GM21723 (cell line): ENCODE measurements around the gene MRPL50.

Source experiments
- ATAC-seq: cut with Tn5 transposase; IDR thresholded peaks from one replicate; pipeline ENCODE4 v1.9.1; 2021; ENCODE audit warnings: mild to moderate bottlenecking, moderate library complexity; ENCODE audit not compliant: unreplicated experiment

Gene MRPL50

GRCh38 chr9:101398068-101398929, at the start of gene MRPL50, which contains the start of gene ZNF189:
MRPL50 (minus strand) TSS chr9:101398618; CDS start chr9:101398592, 26 bp downstream.
ZNF189 (plus strand) TSS chr9:101398851; CDS start chr9:101399157, 306 bp downstream.
- ATAC-seq: peak; percentile 98

- no peak for ATAC-seq
Observed at GRCh38 chr9:101446732-101447131, 48.3 kb upstream of the MRPL50 start.

GRCh38 chr9:101445353-101446029, 47.1 kb upstream of the MRPL50 start:
- no peak for ATAC-seq

GRCh38 chr9:101443364-101443771, 45.0 kb upstream of the MRPL50 start:
- no peak for ATAC-seq

GRCh38 chr9:101442736-101443135, 44.3 kb upstream of the MRPL50 start:
- no peak for ATAC-seq

GRCh38 chr9:101442318-101442717, 43.9 kb upstream of the MRPL50 start:
- ATAC-seq: no peak

GRCh38 chr9:101440714-101441230, 42.4 kb upstream of the MRPL50 start:
- ATAC-seq: no peak

- ATAC-seq: no peak
Observed at GRCh38 chr9:101438523-101438922, 40.1 kb upstream of the MRPL50 start.

GRCh38 chr9:101437806-101438232, 39.4 kb upstream of the MRPL50 start:
- no peak for ATAC-seq

GRCh38 chr9:101435601-101436079, 37.2 kb upstream of the MRPL50 start, which contains the start of gene ALDOB:
ALDOB (minus strand) TSS chr9:101435774; CDS start chr9:101430887, 4,887 bp downstream.
- no peak for ATAC-seq

- ATAC-seq: no peak
Observed at GRCh38 chr9:101434998-101435397, 36.6 kb upstream of the MRPL50 start.

- ATAC-seq: no peak
Observed at GRCh38 chr9:101433229-101433628, 34.8 kb upstream of the MRPL50 start.

GRCh38 chr9:101432740-101433139, 34.3 kb upstream of the MRPL50 start:
- no peak for ATAC-seq

- no peak for ATAC-seq
Observed at GRCh38 chr9:101432171-101432570, 33.8 kb upstream of the MRPL50 start.

- ATAC-seq: no peak
Observed at GRCh38 chr9:101429736-101430135, 31.3 kb upstream of the MRPL50 start.

- no peak for ATAC-seq
Observed at GRCh38 chr9:101428909-101429308, 30.5 kb upstream of the MRPL50 start.

- ATAC-seq: peak; percentile 70
Observed at GRCh38 chr9:101427957-101428655, 29.7 kb upstream of the MRPL50 start.

- no peak for ATAC-seq
Observed at GRCh38 chr9:101427358-101427757, 28.9 kb upstream of the MRPL50 start.

GRCh38 chr9:101421653-101422065, 23.2 kb upstream of the MRPL50 start:
- ATAC-seq: no peak

GRCh38 chr9:101419863-101420262, 21.4 kb upstream of the MRPL50 start:
- ATAC-seq: no peak
